Chondrocyte (in vitro differentiated cells): ENCODE results near the gene PUS1. TPM values are rescaled to one million over a fixed set of nuclear protein-coding genes. Genes with fewer than 3 reads are reported as not detected.
"Not testable (repeated sequence)": the region's sequence is repeated elsewhere in the genome, so short reads cannot be mapped to it uniquely, and the experiment has no call there.

Experiments
- DNase-seq: peaks from one replicate; pipeline ENCODE4 v3.0.0; 2021; ENCODE audit warnings: mixed read lengths, low spot score
- H3K27ac Mint-ChIP-seq: one replicate; pipeline ENCODE4 v1.8.0; 2021; ENCODE audit warnings: mild to moderate bottlenecking, moderate library complexity, mixed read lengths; ENCODE audit not compliant: unreplicated experiment
- H3K27me3 Mint-ChIP-seq: 2 replicates; pipeline ENCODE4 v1.8.0; 2021; ENCODE audit warnings: low read depth, mixed read lengths
- H3K36me3 Mint-ChIP-seq: 2 replicates; pipeline ENCODE4 v1.8.0; 2021; ENCODE audit warnings: low read depth, mixed read lengths
- H3K4me1 Mint-ChIP-seq: 2 replicates; pipeline ENCODE4 v1.8.0; 2021; ENCODE audit warnings: low read depth, mild to moderate bottlenecking, mixed read lengths
- H3K4me3 Mint-ChIP-seq: one replicate; pipeline ENCODE4 v1.8.0; 2021; ENCODE audit warnings: mild to moderate bottlenecking, moderate library complexity, mixed read lengths; ENCODE audit not compliant: unreplicated experiment
- H3K9me3 Mint-ChIP-seq: 2 replicates; pipeline ENCODE4 v1.8.0; 2021; ENCODE audit warnings: low read depth, mixed read lengths
- CTCF ChIP-seq: fragments of 200-600 bp; sonication (generic); IDR thresholded peaks from 2 replicates; pipeline ENCODE4 v1.5.0; 2021; ENCODE audit warnings: antibody characterized with exemption, mild to moderate bottlenecking, moderate library complexity
- total RNA-seq: library from RNA; stranded (reverse); gene quantifications from 3 replicates; pipeline ENCODE4 v1.2.1, GENCODE V29; 2021

PUS1 gene
- total RNA-seq, 1 donor from 2014 or later, result 19.8 TPM

GRCh38 chr12:131959641-131960589 is 30.8 kb downstream of the PUS1 start:
- no peak for DNase-seq
- no peak overlapping the region for H3K4me3 Mint-ChIP-seq
- peaks cover 7% of the 10 kb centered on the region for H3K36me3 Mint-ChIP-seq

GRCh38 chr12:131960590-131961325 is 31.7 kb downstream of the PUS1 start:
- not testable (repeated sequence) for H3K4me3 Mint-ChIP-seq, H3K36me3 Mint-ChIP-seq, H3K27me3 Mint-ChIP-seq, DNase-seq, H3K27ac Mint-ChIP-seq, H3K9me3 Mint-ChIP-seq
- H3K4me1 Mint-ChIP-seq, result peaks cover 40% of the 10 kb centered on the region

More at GRCh38 chr12:131959641-131960589, 30.8 kb downstream of the PUS1 start:
- peaks cover 36% of the 10 kb centered on the region for H3K4me1 Mint-ChIP-seq
- no peak for TF ChIP-seq CTCF
- H3K9me3 Mint-ChIP-seq, result no peaks in the 10 kb centered on the region
- peak overlapping the region; percentile 65 for H3K27ac Mint-ChIP-seq
- H3K27me3 Mint-ChIP-seq, result no peaks in the 10 kb centered on the region

- not testable (repeated sequence) for H3K27me3 Mint-ChIP-seq, H3K27ac Mint-ChIP-seq, H3K9me3 Mint-ChIP-seq, H3K4me3 Mint-ChIP-seq, H3K36me3 Mint-ChIP-seq, DNase-seq
- peaks cover 38% of the 10 kb centered on the region for H3K4me1 Mint-ChIP-seq
Observed at GRCh38 chr12:131961328-131961727, 32.3 kb downstream of the PUS1 start.

- H3K36me3 Mint-ChIP-seq, result peaks cover 7% of the 10 kb centered on the region
- no peaks in the 10 kb centered on the region for H3K9me3 Mint-ChIP-seq
- no peak overlapping the region for H3K27ac Mint-ChIP-seq
- no peaks in the 10 kb centered on the region for H3K27me3 Mint-ChIP-seq
- no peak for TF ChIP-seq CTCF
- no peak overlapping the region for H3K4me3 Mint-ChIP-seq
- DNase-seq, result no peak
- peaks cover 34% of the 10 kb centered on the region for H3K4me1 Mint-ChIP-seq
Observed at GRCh38 chr12:131962069-131962468, 33.0 kb downstream of the PUS1 start.

- no peak for DNase-seq
- peaks cover 28% of the 10 kb centered on the region for H3K4me1 Mint-ChIP-seq
- H3K27me3 Mint-ChIP-seq, result no peaks in the 10 kb centered on the region
- no peak for TF ChIP-seq CTCF
- H3K27ac Mint-ChIP-seq, result no peak overlapping the region
- peaks cover 7% of the 10 kb centered on the region for H3K36me3 Mint-ChIP-seq
- no peaks in the 10 kb centered on the region for H3K9me3 Mint-ChIP-seq
- no peak overlapping the region for H3K4me3 Mint-ChIP-seq
Observed at GRCh38 chr12:131963381-131963780, 34.3 kb downstream of the PUS1 start.

GRCh38 chr12:131965073-131965472 is 36.0 kb downstream of the PUS1 start:
- H3K4me3 Mint-ChIP-seq, result no peak overlapping the region
- peaks cover 17% of the 10 kb centered on the region for H3K4me1 Mint-ChIP-seq
- H3K36me3 Mint-ChIP-seq, result peaks cover 7% of the 10 kb centered on the region
- H3K27me3 Mint-ChIP-seq, result no peaks in the 10 kb centered on the region
- no peaks in the 10 kb centered on the region for H3K9me3 Mint-ChIP-seq
- DNase-seq, result no peak
- TF ChIP-seq CTCF, result no peak
- no peak overlapping the region for H3K27ac Mint-ChIP-seq
